Measurements from ENCODE around the gene TMEM167A. TPM values are rescaled to one million over a fixed set of nuclear protein-coding genes. Genes with fewer than 3 reads are reported as not detected.
"Not testable (repeated sequence)": the region's sequence is repeated elsewhere in the genome, so short reads cannot be mapped to it uniquely, and the experiment has no call there.

The TMEM167A gene
- total RNA-seq, 2 donors from 2014 or later, result 72.1 to 72.6 TPM

DNA sequence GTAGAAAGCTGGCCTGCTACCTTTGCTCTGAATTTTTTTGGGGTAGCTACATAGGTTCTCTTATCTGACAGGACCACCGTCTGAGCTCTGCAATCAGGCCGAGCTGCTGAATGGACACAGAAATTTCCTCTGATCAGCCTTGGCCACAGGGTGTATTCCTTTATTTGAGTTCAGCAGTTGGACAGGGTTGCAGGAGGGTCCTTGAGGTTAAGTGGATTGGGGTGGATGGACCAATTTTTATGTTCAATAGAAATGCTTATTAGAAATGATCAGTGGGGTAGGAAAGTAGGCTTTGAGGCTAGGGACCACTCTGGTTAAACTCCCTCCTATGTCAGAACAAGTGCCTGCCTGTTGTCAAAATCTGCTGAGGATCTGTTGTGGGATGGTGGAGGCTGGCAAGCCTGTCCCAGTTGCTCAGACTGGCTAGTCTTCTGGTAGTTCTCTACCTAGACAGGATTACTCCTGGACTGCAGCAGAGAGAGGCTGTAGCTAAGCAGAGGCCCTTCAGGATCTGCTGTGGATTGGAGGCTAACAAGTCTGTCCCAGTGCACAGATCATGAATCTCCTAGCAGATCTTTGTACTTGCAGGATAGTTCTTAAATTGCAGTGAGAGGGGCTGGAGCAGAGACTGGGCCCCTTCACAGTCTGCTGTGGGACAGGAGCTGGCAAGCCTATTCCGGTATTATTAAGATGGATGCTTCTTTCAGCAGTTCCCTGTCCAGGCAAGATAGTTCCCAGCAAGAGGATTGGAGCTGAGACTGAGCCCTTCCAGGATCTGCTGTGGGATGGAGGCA, 18.2 kb upstream of the TMEM167A start:
- DNase-seq (ENCODE audit: low spot score), result no peak
- intact Hi-C loops (cut with DNase I), result no loop called here

DNA sequence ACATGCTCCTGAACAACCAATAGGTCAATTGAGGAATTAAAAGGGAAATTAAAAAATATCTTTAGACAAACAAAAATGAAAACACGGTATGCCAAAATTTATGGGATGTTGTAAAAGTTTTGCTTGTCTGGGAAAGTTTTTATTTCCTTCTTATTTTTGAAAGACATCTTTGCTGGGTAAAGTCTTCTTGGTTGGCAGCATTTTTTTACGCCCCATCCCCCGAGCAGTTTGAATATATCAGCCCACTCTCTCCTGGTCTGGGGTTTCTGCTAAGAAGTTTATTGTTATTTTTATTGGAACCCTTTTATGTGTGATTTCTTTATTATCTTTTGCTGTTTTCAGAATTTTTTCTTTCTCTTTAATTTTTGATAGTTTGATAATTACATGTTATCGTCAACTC, 16.5 kb upstream of the TMEM167A start:
- intact Hi-C loops (cut with DNase I), result no loop called here
- DNase-seq (ENCODE audit: low spot score), result no peak

DNA sequence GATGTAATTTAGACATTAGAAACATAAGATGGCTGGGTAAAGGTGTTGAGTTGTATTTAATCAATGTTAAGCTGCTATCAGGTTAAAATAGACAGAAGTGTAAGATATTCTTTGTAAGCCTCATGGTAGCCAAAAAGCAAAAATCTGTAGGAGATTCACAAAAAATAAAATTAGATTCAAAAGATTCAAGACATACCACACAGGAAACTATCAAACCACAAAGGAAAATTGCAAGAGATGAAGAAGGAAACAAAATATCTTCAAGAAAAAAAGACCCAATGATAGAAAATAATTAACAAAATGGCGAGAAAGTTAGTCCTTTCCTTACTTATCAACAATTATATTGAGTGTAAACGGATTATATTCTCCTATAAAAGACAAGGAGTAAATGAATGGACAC, 15.4 kb upstream of the TMEM167A start:
- intact Hi-C loops (cut with DNase I), result no loop called here
- no peak for DNase-seq (ENCODE audit: low spot score)

DNA sequence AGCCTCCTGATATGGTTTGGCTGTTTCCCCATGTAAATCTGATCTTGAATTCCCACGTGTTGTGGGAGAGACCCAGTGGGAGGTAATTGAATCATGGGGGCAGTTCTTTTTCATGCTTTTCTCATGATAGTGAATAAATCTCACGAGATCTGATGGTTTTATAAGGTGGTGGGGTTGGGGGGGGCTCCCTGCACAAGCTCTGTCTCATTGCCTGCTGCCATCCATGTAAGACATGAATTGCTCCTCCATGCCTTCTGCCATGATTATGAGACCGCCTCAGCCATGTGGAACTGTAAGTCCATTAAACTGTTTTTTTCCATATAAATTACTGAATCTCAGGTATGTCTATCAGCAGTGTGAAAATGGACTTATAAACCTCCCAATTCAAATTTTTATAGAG, 13.0 kb upstream of the TMEM167A start:
- no peak for DNase-seq (ENCODE audit: low spot score)
- intact Hi-C loops (cut with DNase I), result no loop called here

DNA sequence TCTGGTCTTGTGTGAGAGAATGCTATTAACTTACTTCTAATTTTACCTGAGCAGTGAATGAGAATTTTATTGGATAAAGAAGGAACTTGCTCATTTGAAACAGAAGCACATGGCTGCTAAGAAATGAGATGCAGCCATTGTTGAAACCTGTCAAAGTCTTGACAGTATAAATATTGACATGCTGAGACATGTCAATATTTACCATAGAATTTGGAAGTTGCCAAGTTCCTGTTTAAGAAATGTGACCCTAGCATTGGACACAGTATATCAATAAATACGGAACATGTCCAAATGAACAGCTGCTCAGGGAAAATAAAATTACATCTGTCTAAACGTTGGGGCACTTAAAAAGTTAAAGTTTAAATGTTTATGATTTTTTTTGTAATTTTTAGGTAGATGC, 7.9 kb upstream of the TMEM167A start:
- DNase-seq (ENCODE audit: low spot score), result no peak
- intact Hi-C loops (cut with DNase I), result no loop called here

DNA sequence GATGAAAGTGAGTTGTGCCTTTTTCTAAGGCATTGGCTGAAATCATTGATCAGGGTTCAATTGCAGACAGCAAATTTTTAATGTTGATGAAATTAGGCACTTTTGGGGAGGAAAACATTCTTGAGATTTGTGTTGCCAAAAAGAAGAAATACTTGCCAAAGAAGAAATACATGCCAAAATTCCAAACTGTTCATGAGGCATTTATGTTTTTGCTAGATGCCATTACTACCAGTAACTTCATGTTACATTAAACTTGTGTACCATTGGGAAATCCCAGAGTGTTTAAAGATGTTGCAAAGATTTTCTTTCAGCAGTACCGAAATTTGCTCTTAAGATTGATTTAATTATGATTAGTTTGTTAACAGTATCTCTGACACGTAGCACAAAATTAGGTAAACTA, 7.1 kb upstream of the TMEM167A start:
- intact Hi-C loops (cut with DNase I), result no loop called here

DNA sequence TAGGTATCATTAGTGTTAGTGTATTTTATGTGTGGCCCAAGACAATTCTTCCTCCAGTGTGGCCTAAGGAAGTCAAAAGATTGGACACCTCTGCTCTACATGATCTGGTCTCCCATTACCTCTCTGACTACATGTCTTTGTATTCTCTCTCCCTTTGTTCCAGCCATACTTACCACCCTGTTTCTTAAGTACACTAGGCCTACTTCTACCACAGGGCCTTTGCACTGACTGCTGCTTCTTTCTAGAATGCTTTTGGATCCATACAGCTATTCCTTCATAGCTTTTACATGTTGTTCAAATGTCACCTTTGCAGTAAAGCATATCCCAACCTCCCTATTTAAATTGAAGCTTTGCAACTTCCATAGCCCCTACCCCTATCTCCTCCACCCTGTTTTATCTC, 5.6 kb upstream of the TMEM167A start:
- intact Hi-C loops (cut with DNase I), result no loop called here
- DNase-seq (ENCODE audit: low spot score), result no peak

More for the DNA sequence above, 7.1 kb upstream of the TMEM167A start:
- no peak for DNase-seq (ENCODE audit: low spot score)

DNA sequence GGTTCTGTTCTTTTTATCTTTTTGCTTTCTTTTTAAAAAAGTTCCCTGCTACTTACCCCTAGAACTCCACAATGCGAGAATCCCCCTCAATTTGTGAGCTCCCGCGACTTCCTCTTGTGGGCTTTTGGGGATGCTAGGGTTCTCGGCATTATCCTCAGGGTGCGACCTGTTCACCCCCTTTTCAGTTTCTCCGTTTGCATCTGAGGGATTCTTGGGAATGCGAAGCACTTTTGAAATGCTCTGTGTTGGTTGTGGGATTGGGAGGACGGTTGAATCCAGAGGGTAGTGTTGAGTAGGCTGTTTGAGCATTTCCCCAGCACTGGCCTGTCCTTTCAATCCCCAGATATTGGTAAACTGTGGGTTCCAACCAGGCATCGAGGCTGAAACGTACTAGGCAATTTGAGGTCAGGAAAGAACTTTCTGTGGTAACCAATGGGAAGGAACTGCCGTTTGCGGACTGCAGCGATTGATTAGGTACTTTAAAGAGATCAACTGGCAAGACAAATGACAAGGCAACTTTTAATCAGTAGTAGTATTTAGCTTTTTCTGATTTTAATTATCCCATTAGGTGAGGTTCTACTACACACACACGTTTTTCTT, 568 bp upstream of the TMEM167A start:
- intact Hi-C loops (cut with DNase I), result no loop called here
- DNase-seq (ENCODE audit: low spot score), result no peak

DNA sequence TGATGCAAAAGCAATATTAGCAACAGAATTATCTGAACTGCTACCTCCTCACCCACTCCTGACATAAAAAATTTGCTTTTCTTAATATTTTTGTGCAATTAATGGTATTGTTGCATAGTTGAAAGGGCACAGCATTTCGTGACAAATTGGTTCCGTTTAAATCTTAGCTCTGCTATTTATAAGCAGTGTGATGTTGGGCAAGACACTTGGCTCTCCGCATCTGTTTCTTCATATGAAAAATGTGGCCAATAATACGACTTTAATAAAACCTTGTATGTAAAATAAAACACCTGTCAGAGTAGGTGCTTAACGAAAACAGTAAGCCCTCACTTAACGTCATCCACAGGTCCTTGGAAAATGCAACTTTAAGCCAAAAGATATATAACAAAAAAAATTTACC, 4.2 kb downstream of the TMEM167A start:
- intact Hi-C loops (cut with DNase I), result loop anchor here in 1 of 2 donors (5.0 kb wide), 1 partner anchor 399 kb away; the partner anchor contains the start of gene VCAN
- DNase-seq (ENCODE audit: low spot score), result no peak

DNA sequence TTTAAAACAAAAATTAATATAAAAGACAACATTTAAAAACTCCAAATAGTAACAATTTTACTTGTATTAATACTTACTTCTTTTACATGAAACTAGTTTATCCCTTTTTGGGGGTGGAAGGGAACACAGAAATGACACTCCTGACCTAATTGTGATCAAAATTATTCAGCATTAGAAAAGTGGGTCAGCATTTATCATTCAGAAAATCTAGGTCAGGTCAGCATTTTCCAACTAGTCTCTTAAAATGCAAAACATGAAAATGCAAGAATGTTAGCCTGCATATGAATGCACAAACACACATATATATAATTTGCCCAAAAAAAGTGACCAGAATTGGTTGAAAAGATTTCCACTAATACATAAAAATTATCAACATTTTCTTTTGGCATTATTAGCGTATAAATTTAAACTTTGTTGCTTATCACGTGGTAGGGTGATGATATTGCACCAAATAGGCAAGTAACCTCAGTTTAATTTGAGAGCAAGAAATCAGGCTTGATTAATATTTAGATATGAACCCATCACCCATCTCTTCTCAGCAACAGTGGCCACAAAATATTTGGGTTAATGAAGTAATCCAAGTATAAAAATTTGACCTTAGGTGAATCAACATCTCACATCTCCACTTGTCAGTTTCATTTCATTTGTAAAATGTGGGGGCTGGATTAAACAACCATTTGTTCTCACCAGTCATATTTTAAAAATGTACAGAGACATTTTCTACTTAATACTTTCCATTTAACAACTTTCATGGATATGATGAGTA, 5.7 kb downstream of the TMEM167A start:
- intact Hi-C loops (cut with DNase I), result loop anchor here in 1 of 2 donors (5.0 kb wide), 1 partner anchor 401 kb away; the partner anchor contains the start of gene VCAN
- DNase-seq (ENCODE audit: low spot score), result no peak

DNA sequence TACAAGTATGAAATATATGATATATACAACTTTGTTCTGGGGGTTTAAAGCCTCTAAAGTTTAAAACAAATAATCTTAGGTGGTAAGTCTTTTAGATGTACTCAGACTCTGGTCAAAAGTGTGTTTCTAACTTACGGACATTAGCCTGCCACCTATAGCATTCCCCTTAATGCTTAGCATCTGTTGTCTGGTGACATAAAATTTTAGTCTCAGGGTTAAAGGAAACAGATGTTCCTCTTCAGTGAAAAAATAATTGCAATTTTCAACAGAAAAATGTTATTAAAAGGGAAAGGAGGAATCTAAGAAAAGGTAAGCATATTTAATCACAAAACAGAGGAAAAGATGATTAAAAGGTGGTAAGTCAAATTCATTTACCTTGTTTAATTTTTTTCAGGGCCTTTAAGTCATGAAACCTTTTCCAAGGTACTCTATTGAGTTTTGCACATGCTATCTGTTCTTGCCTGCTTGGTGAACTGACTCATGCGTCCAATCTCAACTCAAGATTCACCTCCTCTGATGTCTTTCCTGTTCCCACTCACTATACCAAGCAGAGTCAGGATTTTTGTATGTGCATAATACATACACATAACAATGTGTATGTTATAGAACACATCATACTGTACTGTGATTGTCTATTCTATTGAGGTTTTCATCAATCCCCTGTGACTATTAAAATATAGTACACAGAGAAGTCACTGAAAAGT, 7.9 kb downstream of the TMEM167A start:
- DNase-seq (ENCODE audit: low spot score), result no peak
- intact Hi-C loops (cut with DNase I), result no loop called here

DNA sequence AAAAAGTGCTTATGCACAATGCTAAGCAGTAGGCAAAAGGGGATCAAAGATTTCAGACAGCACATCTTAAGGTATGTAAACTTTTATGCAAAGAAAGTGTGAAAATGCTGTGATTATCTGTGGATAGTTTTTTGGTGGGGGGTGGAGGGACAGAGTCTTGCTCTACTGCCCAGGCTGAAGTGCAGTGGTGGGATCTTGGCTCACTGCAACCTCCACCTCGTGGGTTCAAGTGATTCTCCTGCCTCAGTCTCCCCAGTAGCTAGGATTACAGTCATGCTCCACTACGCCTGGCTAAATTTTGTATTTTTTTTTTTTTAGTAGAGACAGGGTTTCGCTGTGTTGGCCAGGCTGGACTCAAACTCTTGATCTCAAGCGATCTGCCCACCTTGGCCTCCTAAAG, 9.8 kb downstream of the TMEM167A start:
- intact Hi-C loops (cut with DNase I), result not testable (repeated sequence)

DNA sequence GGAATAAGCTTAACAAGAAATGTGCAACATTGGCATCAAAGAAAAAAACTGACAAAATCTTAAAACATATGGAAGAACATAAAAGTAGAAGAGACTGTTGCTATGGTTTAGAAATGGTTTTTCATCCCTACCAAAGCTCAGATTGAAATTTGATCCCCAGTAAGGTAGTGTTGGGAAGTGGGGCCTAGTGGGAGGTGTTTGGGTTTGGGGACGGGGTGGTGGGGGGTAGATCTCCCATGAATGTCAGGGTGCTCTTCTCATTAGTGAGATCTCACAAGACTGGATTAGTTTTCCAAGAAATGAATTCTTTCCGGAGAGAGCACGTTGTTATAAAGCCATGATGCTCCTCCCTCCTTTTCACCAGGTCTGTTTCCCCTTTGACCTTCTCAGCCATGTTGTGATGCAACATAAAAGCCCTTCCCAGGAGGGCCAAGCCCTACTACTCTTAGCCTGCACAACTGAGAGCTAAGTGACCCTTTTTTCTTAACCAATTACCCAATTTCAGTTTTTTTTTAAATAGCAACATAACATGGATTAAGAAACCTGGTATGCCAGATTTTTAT, 10.6 kb downstream of the TMEM167A start:
- DNase-seq (ENCODE audit: low spot score), result no peak
- intact Hi-C loops (cut with DNase I), result no loop called here

More for the DNA sequence above, 9.8 kb downstream of the TMEM167A start:
- DNase-seq (ENCODE audit: low spot score), result not testable (repeated sequence)

DNA sequence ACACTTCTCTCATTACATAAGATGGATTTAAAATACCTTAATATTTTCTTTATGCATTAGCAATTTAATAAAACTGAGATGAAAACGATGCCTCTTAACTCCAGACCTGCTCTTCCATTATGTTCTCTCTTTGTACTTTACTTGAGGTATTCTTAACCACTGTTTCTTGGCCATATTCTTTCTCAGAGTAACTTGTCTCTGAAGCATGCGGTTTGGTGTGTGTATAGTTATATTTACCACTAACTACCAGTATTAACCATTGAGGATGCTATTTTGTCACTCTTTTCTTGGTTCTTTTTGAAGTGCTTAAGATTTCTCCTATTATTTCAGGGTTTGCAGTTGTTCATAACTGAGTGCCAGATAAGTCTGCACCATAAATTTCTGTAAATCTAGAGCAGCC, 17.9 kb downstream of the TMEM167A start:
- no peak for DNase-seq (ENCODE audit: low spot score)
- intact Hi-C loops (cut with DNase I), result no loop called here

DNA sequence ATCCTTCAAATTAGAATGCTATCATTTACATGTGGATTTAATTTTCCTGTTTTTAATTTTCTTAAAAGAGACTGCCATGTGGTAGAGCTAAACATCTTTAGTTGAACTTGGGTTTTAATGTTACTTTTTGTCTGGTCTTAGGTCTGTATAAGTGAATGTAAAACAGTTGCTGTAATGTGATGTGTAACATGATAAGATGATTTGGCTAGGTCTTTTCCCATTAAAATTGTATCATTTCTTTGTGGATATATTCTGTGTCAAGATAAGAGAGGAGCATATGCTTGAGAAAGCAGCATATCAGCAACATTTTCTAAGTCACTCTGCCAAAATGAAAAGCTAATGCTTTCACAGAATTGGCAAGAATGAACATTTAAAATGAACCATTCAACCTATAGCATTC, 18.5 kb downstream of the TMEM167A start:
- no peak for DNase-seq (ENCODE audit: low spot score)
- intact Hi-C loops (cut with DNase I), result no loop called here

DNA sequence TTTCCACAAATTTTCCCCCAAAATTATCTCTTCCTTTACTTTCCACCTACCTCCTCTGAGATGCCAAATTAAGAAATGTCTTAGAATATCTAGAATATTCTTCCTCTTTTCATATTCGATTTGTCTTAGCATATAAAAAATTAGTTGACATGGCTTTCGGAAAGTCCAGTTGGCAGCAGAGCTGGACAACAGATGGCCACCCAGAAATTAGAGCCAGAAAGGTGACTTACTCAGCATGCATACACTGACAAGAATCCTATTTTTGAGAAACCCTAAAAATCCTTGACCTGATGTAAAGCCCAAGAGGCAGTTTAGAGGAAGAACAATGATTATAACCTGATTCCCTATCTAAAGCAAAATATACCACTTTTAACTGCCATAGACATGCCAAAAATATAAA, 22.0 kb downstream of the TMEM167A start:
- intact Hi-C loops (cut with DNase I), result no loop called here
- DNase-seq (ENCODE audit: low spot score), result no peak

DNA sequence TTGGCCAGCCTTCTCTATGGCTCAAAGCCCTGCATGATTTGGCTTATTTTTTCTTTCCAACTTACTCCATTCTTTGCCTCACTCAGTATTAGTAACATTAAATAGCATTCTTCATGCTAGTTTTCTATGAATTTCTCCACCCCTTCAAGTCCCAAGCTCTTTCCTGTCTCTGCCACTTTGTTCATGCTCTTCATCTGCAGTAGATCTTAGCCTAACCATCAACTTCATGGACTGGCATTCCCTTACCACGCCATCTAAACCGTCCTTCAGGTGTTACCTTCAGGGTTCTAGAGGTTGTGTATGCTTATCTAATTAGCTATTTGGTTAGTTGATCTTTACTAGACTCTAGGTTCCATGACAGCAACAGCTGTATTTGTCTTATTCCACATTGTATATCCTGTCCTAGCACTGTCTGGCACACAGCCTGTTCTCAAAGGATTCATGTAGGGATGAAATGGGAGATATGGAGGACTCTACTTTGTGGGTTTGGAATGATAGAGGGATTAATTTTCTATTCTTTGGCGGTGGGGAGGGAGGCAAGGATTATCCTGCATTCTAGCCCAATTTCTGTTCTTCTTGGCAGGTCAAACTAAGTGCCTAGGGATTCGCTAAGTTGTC, 26.4 kb downstream of the TMEM167A start:
- intact Hi-C loops (cut with DNase I), result no loop called here
- no peak for DNase-seq (ENCODE audit: low spot score)

DNA sequence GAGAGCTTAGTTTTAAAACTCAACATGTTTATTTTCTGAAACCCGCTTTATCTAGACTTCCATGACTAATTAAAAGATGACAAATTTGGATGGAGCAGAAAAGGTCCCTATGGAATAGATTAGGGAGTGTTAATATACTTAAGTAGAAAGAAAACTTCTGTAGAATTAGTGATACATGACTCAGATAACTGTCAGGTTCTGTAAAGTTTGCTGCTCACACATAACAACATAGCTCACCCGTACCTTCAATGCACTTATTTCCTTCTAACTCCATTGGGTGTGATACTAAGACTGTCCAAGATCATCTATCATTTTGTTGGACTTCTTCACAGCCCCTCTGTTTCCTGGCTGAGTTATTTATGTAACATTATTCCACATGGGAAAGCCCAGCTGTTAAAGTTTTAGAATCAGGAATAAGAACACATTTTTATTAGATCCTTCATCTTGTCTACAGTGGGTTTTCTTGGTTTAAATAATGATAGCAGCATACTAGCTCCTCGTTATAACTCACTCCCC, 27.8 kb downstream of the TMEM167A start:
- DNase-seq (ENCODE audit: low spot score), result no peak
- intact Hi-C loops (cut with DNase I), result no loop called here

DNA sequence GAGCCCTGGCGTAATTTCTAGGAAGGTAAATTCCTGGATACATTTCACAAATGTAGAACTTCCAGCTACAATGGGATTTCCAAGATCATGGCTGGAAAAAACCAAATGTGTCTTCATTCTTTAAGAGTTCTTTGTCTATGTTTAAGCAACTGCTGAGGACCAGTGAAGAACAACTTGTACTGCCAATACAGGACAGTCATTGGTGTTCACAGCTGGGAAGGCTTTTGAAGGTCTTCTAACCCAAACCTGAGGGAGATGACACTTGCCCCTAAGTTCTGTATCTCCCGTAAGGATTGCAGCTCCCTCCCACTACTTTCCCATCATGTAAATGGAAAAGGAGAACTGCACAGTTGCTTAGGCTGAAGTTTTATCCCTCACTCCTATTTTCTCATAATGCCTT, 28.4 kb downstream of the TMEM167A start:
- no peak for DNase-seq (ENCODE audit: low spot score)
- intact Hi-C loops (cut with DNase I), result no loop called here
